8988T (cell line): ENCODE results near the gene FGF11.

ENCODE experiments used
- DNase-seq: peaks from one replicate; pipeline ENCODE4 v3.0.0; 2011

Gene FGF11

DNA sequence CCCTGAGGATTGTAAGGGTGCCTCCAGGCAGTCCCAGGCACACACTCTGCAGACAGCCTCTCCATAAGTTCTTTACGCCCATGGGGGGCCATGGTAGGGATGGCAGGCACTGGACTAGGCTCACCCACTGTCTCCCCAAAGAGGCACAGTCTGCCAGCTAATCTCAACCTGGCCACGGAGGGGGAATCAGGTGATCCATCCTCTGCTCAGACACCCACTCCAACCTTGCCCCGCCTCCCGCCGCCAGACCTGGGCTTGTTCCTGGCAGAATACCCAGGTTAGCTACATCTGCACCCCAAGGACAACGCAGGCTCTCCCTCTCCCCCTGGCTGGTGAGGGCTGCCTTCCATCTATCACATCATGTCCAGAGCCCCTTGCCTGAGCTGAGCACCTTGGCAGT is 30.4 kb upstream of the FGF11 start:
- DNase-seq: no peak

DNA sequence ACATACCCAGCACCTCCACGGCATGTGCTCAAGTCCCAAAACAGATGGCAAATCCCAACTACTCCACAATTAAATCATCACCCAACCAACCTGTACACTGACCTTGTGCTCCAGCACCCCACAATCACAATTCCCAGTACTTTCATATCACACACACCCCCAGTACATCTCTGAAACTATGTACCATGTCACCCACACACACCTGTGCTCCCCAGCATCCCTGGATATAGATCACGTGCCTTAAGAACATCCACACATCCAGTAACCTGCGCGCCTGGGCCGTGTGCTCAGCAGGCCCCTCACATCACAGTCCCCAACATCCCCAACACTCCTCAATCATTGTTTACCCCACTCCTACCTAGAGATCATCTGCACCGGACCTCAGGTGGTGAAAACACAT is 29.6 kb upstream of the FGF11 start:
- no peak for DNase-seq

DNA sequence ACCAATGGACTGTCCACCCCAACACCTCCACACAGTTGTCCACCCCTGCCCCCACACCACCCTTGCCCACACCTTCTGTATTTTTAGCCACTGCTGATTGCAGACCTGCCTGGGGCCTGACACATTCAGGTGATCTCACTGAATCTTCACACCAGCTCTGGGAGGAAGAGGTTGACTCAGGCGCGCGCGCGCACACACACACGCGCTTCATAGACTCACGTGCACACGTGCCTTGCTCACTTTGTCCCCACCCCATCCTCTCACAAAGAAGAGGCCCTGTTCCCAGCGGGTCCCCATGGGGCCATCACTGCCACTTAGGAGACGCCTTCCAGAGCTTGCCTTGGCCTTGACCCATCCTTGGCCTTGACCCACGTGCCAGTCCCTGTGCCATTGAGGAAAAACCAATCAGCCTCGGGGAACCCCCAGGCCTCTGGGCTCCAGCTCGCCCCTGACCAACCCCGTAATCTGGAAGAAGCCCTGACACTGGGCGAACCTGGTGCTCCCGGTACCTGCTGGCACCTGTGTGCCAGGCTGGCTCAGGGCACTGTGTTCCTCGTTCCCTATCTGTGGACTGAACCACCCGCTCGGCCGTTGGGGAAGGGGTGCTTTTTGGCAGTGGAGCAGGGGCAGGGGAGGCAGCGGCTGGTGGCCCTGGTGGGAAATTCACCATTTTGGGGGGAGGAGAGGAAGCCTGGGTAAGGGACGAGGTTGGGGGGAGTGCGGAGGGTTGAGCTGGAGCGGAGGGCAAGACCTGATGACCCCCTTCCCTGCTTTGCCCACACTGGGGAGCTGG is 28.5 kb upstream of the FGF11 start:
- DNase-seq: no peak

DNA sequence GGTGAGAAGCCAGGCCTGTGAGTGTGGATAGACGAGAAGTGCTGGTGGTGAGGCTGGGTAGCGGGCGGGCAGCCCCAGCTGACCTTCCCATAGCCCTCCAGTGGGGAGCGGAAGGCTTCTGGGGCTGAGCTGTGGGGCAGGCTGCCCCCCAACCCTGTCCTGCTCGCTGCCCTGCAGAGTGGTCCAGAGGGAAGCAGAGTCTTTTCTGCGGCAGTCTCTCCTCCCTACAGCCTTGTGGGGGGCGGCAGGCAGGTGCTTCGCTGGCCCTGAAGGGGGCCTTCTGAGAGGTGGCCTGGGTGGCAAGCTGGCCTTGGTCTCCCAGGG is 27.9 kb upstream of the FGF11 start:
- DNase-seq: no peak

DNA sequence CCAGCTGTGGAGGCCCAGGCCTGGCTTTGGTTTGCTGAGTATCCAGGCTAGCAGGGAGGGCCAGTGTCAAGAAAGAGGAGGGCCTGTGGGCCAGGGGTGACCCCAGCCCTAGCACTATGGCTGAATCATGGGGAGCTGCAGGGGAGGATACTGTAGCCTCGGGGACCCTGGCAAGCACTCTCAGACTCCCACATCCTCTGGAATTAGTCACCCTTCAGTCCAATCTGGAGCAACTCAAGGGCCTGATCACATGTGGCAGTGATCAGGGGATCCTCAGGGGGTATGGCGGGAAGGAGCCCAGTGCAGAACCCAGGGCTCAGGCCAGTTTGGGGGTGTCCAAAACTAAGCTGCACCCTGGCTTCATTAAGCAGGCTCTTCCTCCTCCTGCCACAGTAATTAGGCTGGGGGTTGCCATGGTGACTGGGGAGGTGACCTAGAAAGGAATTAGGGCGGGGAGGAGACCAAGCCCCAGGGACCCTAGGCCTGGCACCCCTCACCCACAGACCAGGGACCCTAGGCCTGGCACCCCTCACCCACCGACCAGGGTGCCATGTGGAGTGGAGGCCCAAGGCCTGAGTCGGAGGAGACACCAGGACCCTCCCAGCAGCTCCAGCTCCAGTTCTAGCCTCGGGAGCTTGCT is 25.8 kb upstream of the FGF11 start:
- no peak for DNase-seq

- no peak for DNase-seq
These were observed 24.5 kb upstream of the FGF11 start for GRCh38 chr17:7414837-7415236.

DNA sequence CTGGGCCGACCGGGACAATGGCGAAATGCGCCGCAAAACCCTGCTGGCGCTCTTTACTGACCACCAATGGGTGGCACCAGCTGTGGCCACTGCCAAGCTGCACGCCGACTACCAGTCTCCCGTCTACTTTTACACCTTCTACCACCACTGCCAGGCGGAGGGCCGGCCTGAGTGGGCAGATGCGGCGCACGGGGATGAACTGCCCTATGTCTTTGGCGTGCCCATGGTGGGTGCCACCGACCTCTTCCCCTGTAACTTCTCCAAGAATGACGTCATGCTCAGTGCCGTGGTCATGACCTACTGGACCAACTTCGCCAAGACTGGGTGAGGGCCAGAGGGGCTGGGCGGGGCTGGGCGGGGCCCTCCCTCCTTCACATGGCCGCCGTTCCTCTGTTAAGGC is 23.5 kb upstream of the FGF11 start:
- no peak for DNase-seq

DNA sequence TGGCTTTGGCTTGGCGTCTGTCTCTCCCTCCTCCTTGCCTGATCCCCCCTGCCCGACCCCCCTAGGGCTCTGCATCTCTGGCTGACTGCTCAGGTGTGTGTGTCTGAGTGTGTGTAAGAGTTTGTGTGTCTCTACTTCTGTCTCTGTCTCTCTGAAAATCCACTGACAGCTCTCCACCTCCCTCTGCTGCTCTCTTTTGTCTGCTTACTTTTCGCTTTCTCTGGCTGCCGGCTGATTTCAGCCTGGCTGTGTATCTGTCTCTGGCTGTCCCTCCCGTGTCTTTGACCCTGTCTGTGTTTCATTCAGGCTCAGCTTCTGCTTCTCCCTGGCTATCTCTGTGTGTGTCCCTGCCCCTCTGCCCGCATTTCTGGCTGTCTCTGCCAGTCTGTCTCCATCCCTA is 23.0 kb upstream of the FGF11 start:
- DNase-seq: no peak

DNA sequence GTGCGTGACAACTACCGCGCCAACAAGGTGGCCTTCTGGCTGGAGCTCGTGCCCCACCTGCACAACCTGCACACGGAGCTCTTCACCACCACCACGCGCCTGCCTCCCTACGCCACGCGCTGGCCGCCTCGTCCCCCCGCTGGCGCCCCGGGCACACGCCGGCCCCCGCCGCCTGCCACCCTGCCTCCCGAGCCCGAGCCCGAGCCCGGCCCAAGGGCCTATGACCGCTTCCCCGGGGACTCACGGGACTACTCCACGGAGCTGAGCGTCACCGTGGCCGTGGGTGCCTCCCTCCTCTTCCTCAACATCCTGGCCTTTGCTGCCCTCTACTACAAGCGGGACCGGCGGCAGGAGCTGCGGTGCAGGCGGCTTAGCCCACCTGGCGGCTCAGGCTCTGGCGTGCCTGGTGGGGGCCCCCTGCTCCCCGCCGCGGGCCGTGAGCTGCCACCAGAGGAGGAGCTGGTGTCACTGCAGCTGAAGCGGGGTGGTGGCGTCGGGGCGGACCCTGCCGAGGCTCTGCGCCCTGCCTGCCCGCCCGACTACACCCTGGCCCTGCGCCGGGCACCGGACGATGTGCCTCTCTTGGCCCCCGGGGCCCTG is 22.2 kb upstream of the FGF11 start:
- DNase-seq: no peak

DNA sequence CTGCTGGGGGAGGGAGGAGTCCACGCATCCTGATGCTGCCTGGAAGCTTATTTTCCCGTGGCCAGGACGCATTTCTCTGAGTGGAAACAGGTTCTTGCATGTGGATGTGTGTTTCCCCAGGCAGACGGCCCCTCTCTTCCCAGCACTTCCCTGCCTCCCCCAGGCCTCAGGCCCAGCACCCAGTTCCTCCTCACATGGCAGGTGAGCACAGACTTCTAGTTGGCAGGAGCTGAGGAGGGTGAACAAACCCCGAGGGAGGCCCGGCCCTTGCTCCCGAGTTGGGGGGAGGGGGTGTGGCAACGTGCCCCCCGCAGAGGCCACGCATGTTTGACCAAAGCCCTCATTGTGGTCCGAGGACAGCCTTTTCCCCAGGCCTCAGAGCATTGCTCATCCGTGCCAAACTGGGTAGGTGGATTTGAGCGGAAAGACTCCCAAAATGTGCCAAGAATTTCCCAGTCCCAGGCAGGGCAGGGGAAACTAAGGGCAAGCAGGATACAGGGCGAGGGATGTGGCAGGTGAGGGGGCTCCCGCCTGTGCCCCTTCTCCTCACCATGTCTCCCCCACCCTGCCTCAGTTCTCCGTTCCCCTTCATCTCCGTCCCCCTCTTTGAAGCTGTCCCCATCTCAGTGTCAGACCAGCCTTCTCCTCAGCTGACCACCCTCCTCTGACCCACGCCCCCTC is 20.7 kb upstream of the FGF11 start:
- no peak for DNase-seq

DNA sequence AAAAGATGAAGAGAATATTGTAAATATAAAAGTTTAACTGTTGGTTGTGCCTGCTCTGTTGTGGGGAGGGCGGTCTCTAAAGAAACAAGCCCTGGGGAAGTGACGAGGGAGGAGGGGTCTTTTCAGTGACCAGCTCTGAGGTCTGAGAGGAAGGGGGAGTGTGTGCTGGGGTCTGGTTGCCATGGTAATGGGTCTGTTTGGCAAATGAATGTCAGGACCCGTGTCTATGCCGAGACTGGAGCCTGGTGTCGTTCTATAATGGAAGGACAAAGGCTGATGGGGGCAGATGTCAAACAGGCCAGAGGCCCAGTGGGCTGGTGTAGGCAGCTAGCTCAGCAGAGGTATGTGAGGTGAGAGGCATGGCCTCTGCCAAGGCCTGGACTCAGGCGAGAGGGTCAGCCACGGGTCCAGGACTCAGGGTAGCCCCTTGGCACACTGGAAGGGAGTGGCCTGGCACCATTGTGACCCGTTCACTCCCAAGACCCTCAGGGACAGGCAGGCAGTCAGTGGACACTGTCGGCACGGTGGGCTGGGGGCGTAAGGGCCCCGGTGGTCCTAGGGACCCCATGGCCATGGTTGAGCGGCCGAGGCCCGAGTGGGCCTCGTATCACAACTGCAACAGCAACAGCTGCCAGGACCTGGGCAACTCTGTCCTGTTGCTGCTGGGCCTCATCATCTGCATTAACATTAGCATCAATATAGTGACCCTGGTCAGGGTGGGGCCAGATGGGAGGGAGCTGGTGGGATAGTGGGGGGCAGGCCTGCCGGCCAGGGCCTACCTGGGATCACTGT is 19.3 kb upstream of the FGF11 start, which contains the start of gene SPEM1:
SPEM1 (plus strand) TSS at position 506 of the 792 bp plus-strand sequence; CDS start at position 567, 61 bp downstream.
- no peak for DNase-seq

DNA sequence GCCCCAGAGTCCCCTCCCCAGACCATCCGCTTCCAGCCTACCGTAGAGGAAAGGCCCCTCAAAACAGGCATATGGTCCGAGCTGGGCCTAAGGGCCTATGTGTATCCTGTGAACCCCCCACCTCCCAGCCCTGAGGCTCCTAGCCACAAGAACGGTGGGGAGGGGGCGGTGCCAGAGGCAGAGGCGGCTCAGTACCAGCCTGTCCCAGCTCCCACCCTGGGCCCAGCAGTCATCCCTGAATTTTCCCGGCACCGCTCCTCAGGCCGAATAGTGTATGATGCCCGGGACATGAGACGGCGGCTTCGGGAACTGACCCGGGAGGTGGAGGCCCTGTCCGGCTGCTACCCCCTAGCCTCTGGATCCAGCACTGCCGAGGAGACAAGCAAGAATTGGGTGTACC is 18.1 kb upstream of the FGF11 start:
- no peak for DNase-seq

- DNase-seq: no peak
These were observed 15.6 kb upstream of the FGF11 start for GRCh38 chr17:7423679-7424078.

- DNase-seq: no peak
These were observed 14.0 kb upstream of the FGF11 start, which contains the start of gene SPEM2 for GRCh38 chr17:7425316-7425715. Gene SPEM2 (plus strand): TSS chr17:7425616. CDS start chr17:7425689, 73 bp downstream.

- no peak for DNase-seq
These were observed 13.6 kb upstream of the FGF11 start for GRCh38 chr17:7425756-7426155.

- DNase-seq: no peak
These were observed 13.0 kb upstream of the FGF11 start for GRCh38 chr17:7426203-7426863.

DNA sequence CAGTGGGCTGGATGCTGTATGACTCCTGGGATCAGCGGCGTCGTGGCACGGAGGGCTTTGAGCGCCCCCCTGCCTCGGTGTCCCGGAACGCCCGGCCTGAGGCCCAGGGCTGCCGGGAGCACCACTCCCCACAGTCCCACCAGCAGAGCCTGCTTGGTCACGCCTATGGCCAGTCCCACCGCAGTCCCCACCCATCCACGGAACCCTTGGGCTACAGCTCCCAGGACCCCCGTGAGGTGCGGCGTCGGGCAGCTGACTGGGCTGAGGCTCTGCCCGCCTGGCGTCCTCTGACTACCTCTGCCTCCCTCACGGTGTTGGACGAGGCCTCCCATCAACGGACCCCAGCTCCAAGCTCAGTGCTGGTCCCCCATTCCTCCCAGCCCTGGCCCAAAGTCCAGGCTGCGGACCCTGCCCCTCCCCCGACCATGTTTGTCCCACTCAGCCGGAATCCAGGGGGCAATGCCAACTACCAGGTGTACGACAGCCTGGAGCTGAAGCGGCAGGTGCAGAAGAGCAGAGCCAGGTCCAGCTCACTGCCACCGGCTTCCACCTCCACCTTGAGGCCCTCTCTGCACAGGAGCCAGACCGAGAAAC is 12.3 kb upstream of the FGF11 start:
- no peak for DNase-seq

- no peak for DNase-seq
These were observed 11.8 kb upstream of the FGF11 start for GRCh38 chr17:7427549-7427948.

- DNase-seq: no peak
These were observed 10.8 kb upstream of the FGF11 start, which contains the start of gene SPEM3 for GRCh38 chr17:7428557-7428956. Gene SPEM3 (plus strand): TSS chr17:7428857. CDS start chr17:7428903, 46 bp downstream.

DNA sequence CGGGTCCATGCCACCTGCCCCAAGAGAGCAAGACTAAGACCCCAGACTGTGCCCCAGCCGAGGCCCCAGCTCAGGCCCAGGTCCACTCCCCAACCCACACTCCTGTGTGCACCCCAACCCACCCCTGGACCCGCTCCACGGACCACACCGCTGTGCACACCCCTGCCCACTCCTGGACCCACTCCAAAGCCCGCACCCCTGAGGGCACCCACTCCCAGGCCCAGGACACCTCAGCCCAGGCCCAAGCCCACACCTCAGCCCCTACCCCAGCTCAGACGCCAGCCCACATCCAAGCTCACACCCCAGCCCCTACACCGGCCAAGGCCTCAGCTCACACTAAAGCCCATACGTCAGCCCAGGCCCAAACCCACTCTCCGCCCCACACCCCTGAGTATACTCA is 9.6 kb upstream of the FGF11 start:
- no peak for DNase-seq

- no peak for DNase-seq
These were observed 8.1 kb upstream of the FGF11 start for GRCh38 chr17:7431231-7431630.

- DNase-seq: no peak
These were observed 7.0 kb upstream of the FGF11 start for GRCh38 chr17:7432296-7432695.
